ENCODE data around the gene VPS51. TPM values are rescaled to one million over a fixed set of nuclear protein-coding genes. Genes with fewer than 3 reads are reported as not detected.

VPS51 gene
- total and polyA plus RNA-seq, 5 donors from 2014 or later, result 84.2 to 234 (median 96.9) TPM

DNA sequence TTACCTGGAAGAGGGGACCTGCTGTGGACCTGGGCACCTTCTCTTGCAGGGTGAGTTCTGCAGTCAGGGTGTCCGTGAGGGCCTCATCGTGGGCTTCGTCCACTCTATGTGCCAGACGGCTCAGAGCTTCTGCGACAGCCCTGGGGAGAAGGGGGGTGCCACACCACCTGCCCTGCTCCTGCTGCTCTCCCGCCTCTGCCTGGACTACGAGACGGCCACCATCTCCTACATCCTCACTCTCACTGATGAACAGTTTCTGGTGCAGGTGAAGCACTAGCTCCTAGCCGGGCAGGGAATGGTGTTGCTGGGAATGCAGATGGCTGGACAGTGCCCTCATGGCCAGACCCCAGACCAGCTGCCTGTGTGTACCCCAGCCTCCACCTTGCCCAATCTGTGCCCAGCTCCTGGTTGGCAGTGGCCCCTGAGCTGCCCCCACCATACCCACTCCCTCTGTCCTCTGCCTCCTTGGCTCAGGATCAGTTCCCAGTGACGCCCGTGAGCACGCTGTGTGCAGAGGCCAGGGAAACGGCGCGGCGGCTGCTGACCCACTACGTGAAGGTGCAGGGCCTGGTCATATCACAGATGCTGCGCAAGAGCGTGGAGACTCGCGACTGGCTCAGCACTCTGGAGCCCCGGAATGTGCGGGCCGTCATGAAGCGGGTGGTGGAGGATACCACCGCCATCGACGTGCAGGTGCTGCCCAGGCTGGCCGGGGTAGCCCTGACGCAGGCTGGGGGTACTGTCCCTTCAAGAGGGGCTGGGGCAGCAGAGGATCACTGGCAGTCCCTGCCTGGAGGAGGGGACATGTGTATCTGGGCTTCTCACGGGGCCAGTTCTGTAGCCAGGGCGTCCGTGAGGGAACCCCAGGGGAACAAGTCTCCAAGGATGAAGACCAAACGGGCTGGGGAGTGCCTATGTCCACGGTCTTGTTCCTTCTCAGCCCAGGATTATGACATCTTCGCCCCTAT, 13.5 kb downstream of the VPS51 start:
- DNase-seq, result no peak
- Histone ChIP-seq H3K27ac (ENCODE audit: insufficient read depth, low read length, poor library complexity, severe bottlenecking) (peak overlapping the region; percentile 69), H3K4me1 (ENCODE audit: control insufficient read depth, insufficient read depth, low read length, poor library complexity, severe bottlenecking) (peaks cover 38% of the 10 kb centered on the region), H3K4me3 (ENCODE audit: low read depth, low read length) (no peak overlapping the region), H3K9me3 (ENCODE audit: control insufficient read depth in 2 of 2, low read length in 2 of 2) (no peaks in the 10 kb centered on the region), H3K27me3 (ENCODE audit: control insufficient read depth, insufficient read depth, low read length) (no peaks in the 10 kb centered on the region), H3K36me3 (ENCODE audit: control insufficient read depth, insufficient read depth, low read length) (peaks cover 26% of the 10 kb centered on the region)
- no peak for ATAC-seq (ENCODE audit: low read depth in 2 of 2)
- Mint-ChIP-seq H3K4me1 (peaks cover 0 to 44% (median 30%) of the 10 kb centered on the region in 4 donors), H3K36me3 (peaks cover 21% of the 10 kb centered on the region), H3K27me3 (no peaks in the 10 kb centered on the region), H3K4me3 (peak overlapping the region in 1 of 4 donors; percentile 86), H3K9me3 (no peaks in the 10 kb centered on the region), H3K27ac (peak overlapping the region in 1 of 3 donors; percentile 78)

- no peaks in the 10 kb centered on the region for H3K9me3 Mint-ChIP-seq
- peak overlapping the region; percentile 69 for H3K27ac ChIP-seq (ENCODE audit: insufficient read depth, low read length, poor library complexity, severe bottlenecking)
- H3K4me1 ChIP-seq (ENCODE audit: control insufficient read depth, insufficient read depth, low read length, poor library complexity, severe bottlenecking), result peaks cover 38% of the 10 kb centered on the region
- no peaks in the 10 kb centered on the region for H3K27me3 Mint-ChIP-seq
- DNase-seq (peak; percentile 86 to 92 (median 91)), ATAC-seq (ENCODE audit: low read depth in 2 of 2) (peak; percentile 57 to 63)
- H3K27me3 ChIP-seq (ENCODE audit: control insufficient read depth, insufficient read depth, low read length), result no peaks in the 10 kb centered on the region
- H3K27ac Mint-ChIP-seq, result peak overlapping the region; percentile 44 to 86 (median 78)
- peaks cover 21% of the 10 kb centered on the region for H3K36me3 ChIP-seq (ENCODE audit: control insufficient read depth, insufficient read depth, low read length)
- H3K9me3 ChIP-seq (ENCODE audit: control insufficient read depth in 2 of 2, low read length in 2 of 2), result no peaks in the 10 kb centered on the region
- no peak overlapping the region for H3K4me3 ChIP-seq (ENCODE audit: low read depth, low read length)
- peaks cover 0 to 43% (median 30%) of the 10 kb centered on the region in 4 donors for H3K4me1 Mint-ChIP-seq
- peak overlapping the region; percentile 5 to 86 (median 62) for H3K4me3 Mint-ChIP-seq
- H3K36me3 Mint-ChIP-seq, result peaks cover 16% of the 10 kb centered on the region
Measured at GRCh38 chr11:65110354-65110861, 14.4 kb downstream of the VPS51 start.

GRCh38 chr11:65111159-65111743, 15.2 kb downstream of the VPS51 start:
- Mint-ChIP-seq H3K36me3 (peaks cover 8% of the 10 kb centered on the region), H3K4me1 (peaks cover 0 to 50% (median 26%) of the 10 kb centered on the region in 4 donors), H3K9me3 (no peaks in the 10 kb centered on the region), H3K27ac (peak overlapping the region; percentile 89 to 96 (median 90)), H3K4me3 (peak overlapping the region; percentile 86 to 96 (median 89)), H3K27me3 (no peaks in the 10 kb centered on the region)
- Histone ChIP-seq H3K9me3 (ENCODE audit: control insufficient read depth in 2 of 2, low read length in 2 of 2) (no peaks in the 10 kb centered on the region), H3K27me3 (ENCODE audit: control insufficient read depth, insufficient read depth, low read length) (no peaks in the 10 kb centered on the region), H3K4me1 (ENCODE audit: control insufficient read depth, insufficient read depth, low read length, poor library complexity, severe bottlenecking) (peaks cover 41% of the 10 kb centered on the region), H3K4me3 (ENCODE audit: low read depth, low read length) (no peak overlapping the region), H3K36me3 (ENCODE audit: control insufficient read depth, insufficient read depth, low read length) (peaks cover 16% of the 10 kb centered on the region), H3K27ac (ENCODE audit: insufficient read depth, low read length, poor library complexity, severe bottlenecking) (peak overlapping the region; percentile 69)
- DNase-seq, result no peak
- ATAC-seq (ENCODE audit: low read depth in 2 of 2), result no peak

DNA sequence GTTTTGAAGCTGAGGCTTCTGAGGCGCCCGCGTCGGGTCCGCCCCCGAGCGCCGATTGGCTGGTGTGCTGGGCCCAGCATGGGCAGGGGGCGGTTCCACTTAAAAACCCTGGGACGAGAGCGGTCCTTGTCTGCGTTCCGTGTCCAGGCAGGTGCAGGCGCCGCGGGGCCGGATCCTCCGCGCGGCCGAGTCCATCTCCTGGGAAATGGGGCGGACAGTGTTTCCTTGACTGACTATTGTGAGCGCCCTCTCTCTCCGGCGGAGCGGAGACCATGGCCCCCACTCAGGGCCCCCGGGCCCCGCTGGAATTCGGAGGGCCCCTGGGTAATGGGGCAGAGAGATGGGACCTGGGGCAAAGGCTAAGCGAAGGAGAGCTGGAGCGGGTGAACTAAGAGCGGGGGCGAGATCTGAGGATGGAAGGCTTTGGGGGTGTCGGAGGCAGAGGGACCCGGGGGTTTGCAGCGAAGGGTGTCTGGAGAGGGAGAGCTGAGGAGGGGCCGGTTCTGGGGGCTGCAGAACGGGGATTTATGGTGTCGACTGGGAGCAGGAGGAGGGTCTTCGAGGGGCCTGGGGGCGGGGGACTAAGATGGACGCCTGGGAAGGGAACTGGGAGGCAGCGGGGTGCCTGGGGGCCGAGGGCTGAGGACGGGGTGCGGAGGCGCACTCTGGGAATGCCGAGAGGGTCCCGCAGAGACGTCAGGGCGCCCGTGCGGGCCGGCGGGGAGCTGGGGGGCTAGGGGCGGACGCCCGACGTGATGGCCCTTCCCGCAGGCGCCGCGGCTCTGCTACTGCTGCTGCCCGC, 15.9 kb downstream of the VPS51 start, which contains the start of gene TM7SF2:
Gene TM7SF2 (plus strand): TSS at position 129 of the 802 bp plus-strand sequence. CDS start 144 bp downstream, at position 273.
- H3K9me3 Mint-ChIP-seq, result no peaks in the 10 kb centered on the region
- Histone ChIP-seq H3K4me1 (ENCODE audit: control insufficient read depth, insufficient read depth, low read length, poor library complexity, severe bottlenecking) (peaks cover 48% of the 10 kb centered on the region), H3K36me3 (ENCODE audit: control insufficient read depth, insufficient read depth, low read length) (peaks cover 16% of the 10 kb centered on the region), H3K27me3 (ENCODE audit: control insufficient read depth, insufficient read depth, low read length) (no peaks in the 10 kb centered on the region), H3K27ac (ENCODE audit: insufficient read depth, low read length, poor library complexity, severe bottlenecking) (peak within 1 kb of the TSS; percentile 69), H3K4me3 (ENCODE audit: low read depth, low read length) (no peak within 1 kb of the TSS), H3K9me3 (ENCODE audit: control insufficient read depth in 2 of 2, low read length in 2 of 2) (no peaks in the 10 kb centered on the region)
- H3K27ac Mint-ChIP-seq, result peak within 1 kb of the TSS; percentile 89 to 96 (median 90)
- peak; percentile 79 to 81 for ATAC-seq (ENCODE audit: low read depth in 2 of 2)
- peaks cover 4% of the 10 kb centered on the region for H3K36me3 Mint-ChIP-seq
- peaks cover 0 to 56% (median 25%) of the 10 kb centered on the region in 4 donors for H3K4me1 Mint-ChIP-seq
- peak; percentile 92 to 97 (median 92) for DNase-seq
- no peaks in the 10 kb centered on the region for H3K27me3 Mint-ChIP-seq
- H3K4me3 Mint-ChIP-seq, result peak within 1 kb of the TSS; percentile 86 to 96 (median 89)

GRCh38 chr11:65112546-65113360, 16.7 kb downstream of the VPS51 start:
- Mint-ChIP-seq H3K36me3 (peaks cover 5% of the 10 kb centered on the region), H3K4me3 (peak overlapping the region; percentile 71 to 91 (median 86)), H3K4me1 (peaks cover 1 to 60% (median 27%) of the 10 kb centered on the region in 4 donors), H3K27ac (peak overlapping the region; percentile 20 to 89 (median 86)), H3K27me3 (peaks cover 5% of the 10 kb centered on the region), H3K9me3 (no peaks in the 10 kb centered on the region)
- no peak overlapping the region for H3K4me3 ChIP-seq (ENCODE audit: low read depth, low read length)
- H3K36me3 ChIP-seq (ENCODE audit: control insufficient read depth, insufficient read depth, low read length), result peaks cover 14% of the 10 kb centered on the region
- H3K9me3 ChIP-seq (ENCODE audit: control insufficient read depth in 2 of 2, low read length in 2 of 2), result no peaks in the 10 kb centered on the region
- no peaks in the 10 kb centered on the region for H3K27me3 ChIP-seq (ENCODE audit: control insufficient read depth, insufficient read depth, low read length)
- H3K27ac ChIP-seq (ENCODE audit: insufficient read depth, low read length, poor library complexity, severe bottlenecking), result peak overlapping the region; percentile 69
- peaks cover 52% of the 10 kb centered on the region for H3K4me1 ChIP-seq (ENCODE audit: control insufficient read depth, insufficient read depth, low read length, poor library complexity, severe bottlenecking)
- ATAC-seq (ENCODE audit: low read depth in 2 of 2), result peak; percentile 39 to 53
- peak; percentile 62 to 79 (median 78) for DNase-seq

- H3K4me1 Mint-ChIP-seq, result peaks cover 4 to 62% (median 30%) of the 10 kb centered on the region in 4 donors
Measured at GRCh38 chr11:65113361-65113756, 17.3 kb downstream of the VPS51 start.

More at GRCh38 chr11:65113361-65113756, 17.3 kb downstream of the VPS51 start:
- peaks cover 15% of the 10 kb centered on the region for H3K36me3 ChIP-seq (ENCODE audit: control insufficient read depth, insufficient read depth, low read length)
- no peaks in the 10 kb centered on the region for H3K27me3 ChIP-seq (ENCODE audit: control insufficient read depth, insufficient read depth, low read length)
- Mint-ChIP-seq H3K9me3 (no peaks in the 10 kb centered on the region), H3K27me3 (peaks cover 5% of the 10 kb centered on the region), H3K27ac (peak overlapping the region in 2 of 3 donors; percentile 86 to 89), H3K36me3 (peaks cover 8% of the 10 kb centered on the region), H3K4me3 (peak overlapping the region; percentile 71 to 91 (median 86))
- no peaks in the 10 kb centered on the region for H3K9me3 ChIP-seq (ENCODE audit: control insufficient read depth in 2 of 2, low read length in 2 of 2)
- H3K27ac ChIP-seq (ENCODE audit: insufficient read depth, low read length, poor library complexity, severe bottlenecking), result no peak overlapping the region
- H3K4me1 ChIP-seq (ENCODE audit: control insufficient read depth, insufficient read depth, low read length, poor library complexity, severe bottlenecking), result peaks cover 55% of the 10 kb centered on the region
- ATAC-seq (ENCODE audit: low read depth in 2 of 2) (no peak), DNase-seq (no peak)
- H3K4me3 ChIP-seq (ENCODE audit: low read depth, low read length), result no peak overlapping the region

Data from CD4-positive, CD25-positive, alpha-beta regulatory T cell (primary cell).